ENCODE data around the gene SLC16A14.
"Not testable (repeated sequence)": the region's sequence is repeated elsewhere in the genome, so short reads cannot be mapped to it uniquely, and the experiment has no call there.

SLC16A14 gene

GRCh38 chr2:230068651-230069055 lies at the start of gene SLC16A14:
Gene SLC16A14, minus strand, starts transcription at chr2:230068924. Its CDS starts 9,572 bp downstream, at chr2:230059352.
- peak; percentile 67 for DNase-seq

- no peak for DNase-seq
These were observed 38.0 kb upstream of the SLC16A14 start for GRCh38 chr2:230106771-230107170.

DNA sequence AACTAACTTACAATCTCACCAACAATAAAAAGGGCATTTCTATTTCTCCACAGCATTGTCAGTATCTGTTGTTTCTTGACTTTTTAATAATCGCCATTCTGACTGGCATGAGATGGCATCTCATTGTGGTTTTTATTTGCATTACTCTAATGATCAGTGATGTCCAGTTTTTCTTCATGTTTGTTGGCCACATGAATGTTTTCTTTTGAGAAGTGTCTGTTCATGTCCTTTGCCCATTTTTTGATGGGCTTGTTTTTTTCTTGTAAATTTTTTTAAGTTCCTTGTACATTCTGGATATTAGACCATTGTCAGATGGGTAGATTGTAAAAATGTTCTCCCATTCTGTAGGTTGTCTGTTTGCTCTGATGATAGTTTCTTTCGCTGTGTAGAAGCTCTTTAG lies 33.2 kb upstream of the SLC16A14 start:
- DNase-seq, result not testable (repeated sequence)

DNA sequence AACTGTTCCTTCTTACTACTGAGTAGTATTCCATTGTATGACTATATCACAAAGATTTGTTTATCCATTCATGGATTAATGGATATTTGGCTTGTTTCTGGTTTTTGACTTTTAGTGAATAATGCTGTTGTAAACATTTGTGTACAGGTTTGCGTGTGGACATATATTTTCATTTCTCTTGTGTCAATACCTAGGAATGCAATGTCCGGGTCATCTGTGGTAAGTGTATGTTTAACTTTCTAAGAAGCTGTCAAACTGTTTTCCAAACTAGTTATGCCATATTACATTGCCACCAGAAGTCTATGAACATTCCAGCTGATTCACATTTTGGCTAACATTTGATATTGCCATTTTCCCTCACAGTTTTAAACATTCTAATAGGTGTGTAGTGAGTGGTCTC lies 29.1 kb upstream of the SLC16A14 start:
- no peak for DNase-seq

DNA sequence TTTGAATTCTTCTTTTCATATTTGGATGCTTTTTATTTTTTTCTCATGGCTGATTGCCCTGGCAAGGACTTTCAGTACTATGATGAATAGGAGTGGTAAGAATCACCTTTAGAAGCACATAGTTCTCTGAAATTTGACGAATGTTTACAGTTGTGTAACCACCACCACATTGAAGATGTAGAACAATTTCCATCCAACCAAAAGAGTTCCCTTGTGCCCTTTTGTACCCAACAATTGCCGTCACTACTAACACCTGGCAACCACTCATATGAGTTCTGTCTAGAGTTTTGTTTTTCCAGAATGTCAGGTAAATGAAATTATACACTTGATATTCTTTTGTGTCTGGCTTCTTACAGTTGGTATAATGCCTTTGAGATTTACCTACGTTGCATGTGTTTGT lies 28.7 kb upstream of the SLC16A14 start:
- no peak for DNase-seq

DNA sequence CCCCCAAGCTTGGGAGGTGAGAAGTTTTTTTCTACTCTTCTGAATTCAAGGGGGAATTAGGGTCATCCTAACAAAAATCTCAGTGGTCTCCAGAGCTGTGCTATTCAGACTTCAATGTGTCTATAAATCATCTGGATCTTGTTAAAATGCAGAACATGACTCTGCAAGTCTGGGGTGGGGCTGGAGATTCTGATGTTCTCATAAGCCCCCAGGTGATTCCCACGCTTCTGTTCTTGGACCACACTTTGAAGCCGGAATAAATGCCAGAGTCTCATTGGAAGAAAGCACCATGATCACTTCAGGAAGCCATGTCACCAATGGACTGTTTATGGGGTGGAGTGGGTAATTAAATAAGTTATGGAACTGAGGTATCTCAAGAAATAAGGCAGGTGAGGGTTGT lies 22.2 kb upstream of the SLC16A14 start:
- no peak for DNase-seq

DNA sequence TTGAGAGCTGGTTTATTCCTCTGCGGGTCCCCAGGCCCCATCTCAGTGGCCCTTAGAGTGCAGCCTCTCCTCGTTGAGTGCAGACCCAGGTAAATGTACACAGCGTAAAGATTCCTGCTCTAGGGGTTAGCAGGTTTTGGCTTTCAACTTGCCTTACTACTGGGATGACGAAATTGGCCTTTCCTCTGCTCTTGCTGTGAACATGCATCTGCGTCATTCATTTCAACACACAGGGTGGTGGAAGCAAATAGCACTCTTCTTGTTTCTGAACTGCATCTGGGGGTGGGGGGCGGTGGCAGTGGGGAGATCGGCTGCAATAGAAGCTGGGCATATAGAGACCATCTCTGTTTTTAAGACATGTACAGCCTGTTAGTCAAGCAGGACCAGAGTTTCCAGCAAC lies 16.5 kb upstream of the SLC16A14 start:
- DNase-seq, result no peak

- no peak for DNase-seq
These were observed 9.3 kb upstream of the SLC16A14 start for GRCh38 chr2:230077851-230078547.

GRCh38 chr2:230076819-230077218 lies 8.1 kb upstream of the SLC16A14 start:
- DNase-seq, result no peak

GRCh38 chr2:230075988-230076631 lies 7.4 kb upstream of the SLC16A14 start:
- DNase-seq, result no peak

DNA sequence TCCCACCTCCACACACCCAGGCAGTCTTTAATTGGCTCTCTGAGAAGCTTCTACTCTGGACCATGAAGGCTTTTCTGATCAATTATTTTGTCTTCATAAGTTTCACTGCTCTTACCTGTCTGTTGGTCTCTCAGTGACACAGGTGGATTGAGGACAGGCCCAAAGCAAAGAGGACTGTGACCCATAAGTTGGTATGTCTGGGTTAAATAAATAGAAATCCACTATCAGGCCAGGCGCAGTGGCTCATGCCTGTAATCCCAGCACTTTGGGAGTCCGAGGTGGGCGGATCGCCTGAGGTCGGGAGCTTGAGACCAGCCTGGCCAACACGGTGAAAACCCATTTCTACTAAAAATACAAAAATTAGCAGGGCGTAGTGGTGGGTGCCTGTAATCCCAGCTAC lies 2.7 kb upstream of the SLC16A14 start:
- no peak for DNase-seq

DNA sequence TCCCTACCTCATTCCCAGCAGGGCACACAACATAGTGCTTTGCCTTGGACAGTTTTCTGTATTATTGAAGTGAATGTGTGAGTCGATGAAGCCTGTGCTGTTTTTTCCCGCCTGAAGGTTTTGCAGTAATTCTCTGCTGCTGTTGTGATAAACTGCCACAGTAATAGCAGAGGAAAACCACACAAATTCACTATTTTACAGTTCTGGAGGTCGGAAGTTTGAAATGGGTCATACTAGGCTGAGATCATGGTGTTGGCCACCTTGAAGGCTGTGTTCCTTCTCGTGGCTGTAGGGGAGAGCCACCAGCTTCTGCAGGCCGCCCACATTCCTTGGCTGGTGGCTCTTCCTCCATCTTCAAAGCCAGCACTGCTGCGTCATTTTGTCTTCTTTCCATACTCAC lies 678 bp upstream of the SLC16A14 start:
- no peak for DNase-seq

- DNase-seq, result peak; percentile 29
These were observed 591 bp downstream of the SLC16A14 start for GRCh38 chr2:230068016-230068650.

DNA sequence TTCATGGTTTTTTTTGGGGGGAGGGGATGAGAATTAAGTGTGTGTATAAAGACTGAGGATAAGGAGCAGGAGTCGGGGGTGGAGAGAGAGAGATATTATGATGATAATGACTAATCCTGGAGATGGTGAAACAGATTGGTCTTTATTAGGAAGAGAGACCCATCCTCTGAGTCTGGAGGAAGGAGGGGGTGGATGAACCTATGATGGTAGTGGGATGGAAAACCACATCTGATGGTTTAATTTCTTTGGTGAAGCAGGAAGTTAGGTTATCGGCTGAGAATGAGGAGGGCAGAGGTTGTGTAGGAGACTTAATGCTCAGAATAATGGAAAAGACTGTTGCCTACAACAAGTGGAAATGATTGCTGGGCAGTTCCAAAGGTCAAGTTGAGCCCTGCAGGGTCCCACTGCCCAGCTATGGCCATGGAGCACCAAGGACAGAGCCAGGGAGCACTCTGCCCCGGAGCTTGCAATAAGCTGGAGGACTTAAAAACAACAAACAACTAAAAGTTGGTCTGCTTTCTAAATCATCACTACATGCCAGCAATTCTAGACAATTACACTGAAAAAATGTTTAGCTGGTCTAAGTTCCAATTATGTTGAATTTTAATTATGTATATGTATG lies 7.9 kb downstream of the SLC16A14 start:
- DNase-seq, result no peak

DNA sequence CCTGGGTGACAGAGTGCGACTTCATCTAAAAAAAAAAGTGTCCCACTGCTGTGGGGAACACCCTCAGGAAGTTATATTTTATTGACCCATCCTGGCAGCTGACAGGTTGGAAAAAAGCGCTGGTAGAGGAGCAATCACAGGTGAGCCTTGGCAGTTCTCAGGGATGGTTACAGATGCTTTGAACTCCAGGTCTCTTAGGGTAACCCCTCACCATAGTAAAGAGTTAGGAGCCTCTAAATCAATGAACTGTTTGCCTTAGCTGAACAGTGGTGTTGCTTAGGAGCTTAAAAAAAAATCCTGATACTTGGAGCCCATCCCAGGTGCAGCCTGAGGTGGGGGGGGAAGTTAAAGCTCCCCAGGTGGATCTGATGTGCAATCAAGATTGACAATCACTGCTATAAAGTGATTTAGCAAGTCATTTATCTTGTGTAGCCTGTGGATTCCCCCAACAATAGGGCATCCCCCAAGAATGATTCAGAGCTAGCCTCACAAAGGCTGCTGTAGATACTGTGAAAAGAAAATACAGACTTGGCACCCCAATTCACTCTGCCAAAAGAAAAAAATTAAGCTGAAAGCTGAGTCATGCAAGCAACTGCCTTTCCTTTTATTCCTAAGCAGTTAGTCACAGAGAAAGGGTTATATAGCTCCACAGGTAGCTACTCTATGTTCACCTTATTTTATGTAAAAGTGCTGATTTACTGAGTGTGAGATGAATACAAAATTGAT lies 14.8 kb downstream of the SLC16A14 start:
- no peak for DNase-seq

- DNase-seq, result no peak
These were observed 16.4 kb downstream of the SLC16A14 start for GRCh38 chr2:230052299-230052698.

- DNase-seq, result no peak
These were observed 18.6 kb downstream of the SLC16A14 start for GRCh38 chr2:230050136-230050535.

GRCh38 chr2:230048010-230048671 lies 20.6 kb downstream of the SLC16A14 start:
- no peak for DNase-seq

- no peak for DNase-seq
These were observed 22.2 kb downstream of the SLC16A14 start for GRCh38 chr2:230046491-230046890.

- DNase-seq, result no peak
These were observed 25.3 kb downstream of the SLC16A14 start for GRCh38 chr2:230043461-230043860.

DNA sequence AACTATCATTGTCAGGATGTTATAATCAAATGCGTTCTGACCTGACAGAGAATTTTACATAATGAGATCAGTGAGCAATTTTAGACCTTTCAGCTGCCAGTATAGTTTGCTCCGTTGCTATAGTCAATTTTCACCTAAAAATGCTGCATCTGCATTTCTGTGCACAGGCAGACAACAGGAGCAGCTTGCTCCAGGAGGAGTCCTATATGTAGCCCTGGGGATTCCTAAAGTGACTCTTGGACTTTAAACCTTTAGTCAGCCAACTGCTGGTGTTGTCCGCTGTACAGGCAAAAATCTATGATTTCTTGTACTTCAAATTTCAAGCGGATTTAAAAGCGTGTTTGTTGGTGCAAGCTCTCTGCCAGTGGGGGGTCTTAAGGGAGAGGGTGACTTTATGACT lies 25.7 kb downstream of the SLC16A14 start:
- DNase-seq, result no peak

- DNase-seq, result no peak
These were observed 26.5 kb downstream of the SLC16A14 start for GRCh38 chr2:230042195-230042594.

- no peak for DNase-seq
These were observed 45.4 kb downstream of the SLC16A14 start for GRCh38 chr2:230023313-230023712.

Measured in NCI-H1694 treated with DMSO at 0.1 percent for 48 hours (cell line).